GM18502 (cell line): Measurements from ENCODE around the gene FUT1.
A peak's percentile ranks its signal among the peaks of the same experiment; 100 is the strongest.
"Not testable (repeated sequence)": the region's sequence is repeated elsewhere in the genome, so short reads cannot be mapped to it uniquely, and the experiment has no call there.

Experiments used
- ATAC-seq: cut with Tn5 transposase; IDR thresholded peaks from one replicate; pipeline ENCODE4 v1.9.1; 2021; ENCODE audit warnings: mild to moderate bottlenecking; ENCODE audit not compliant: unreplicated experiment, poor library complexity

FUT1 gene

DNA sequence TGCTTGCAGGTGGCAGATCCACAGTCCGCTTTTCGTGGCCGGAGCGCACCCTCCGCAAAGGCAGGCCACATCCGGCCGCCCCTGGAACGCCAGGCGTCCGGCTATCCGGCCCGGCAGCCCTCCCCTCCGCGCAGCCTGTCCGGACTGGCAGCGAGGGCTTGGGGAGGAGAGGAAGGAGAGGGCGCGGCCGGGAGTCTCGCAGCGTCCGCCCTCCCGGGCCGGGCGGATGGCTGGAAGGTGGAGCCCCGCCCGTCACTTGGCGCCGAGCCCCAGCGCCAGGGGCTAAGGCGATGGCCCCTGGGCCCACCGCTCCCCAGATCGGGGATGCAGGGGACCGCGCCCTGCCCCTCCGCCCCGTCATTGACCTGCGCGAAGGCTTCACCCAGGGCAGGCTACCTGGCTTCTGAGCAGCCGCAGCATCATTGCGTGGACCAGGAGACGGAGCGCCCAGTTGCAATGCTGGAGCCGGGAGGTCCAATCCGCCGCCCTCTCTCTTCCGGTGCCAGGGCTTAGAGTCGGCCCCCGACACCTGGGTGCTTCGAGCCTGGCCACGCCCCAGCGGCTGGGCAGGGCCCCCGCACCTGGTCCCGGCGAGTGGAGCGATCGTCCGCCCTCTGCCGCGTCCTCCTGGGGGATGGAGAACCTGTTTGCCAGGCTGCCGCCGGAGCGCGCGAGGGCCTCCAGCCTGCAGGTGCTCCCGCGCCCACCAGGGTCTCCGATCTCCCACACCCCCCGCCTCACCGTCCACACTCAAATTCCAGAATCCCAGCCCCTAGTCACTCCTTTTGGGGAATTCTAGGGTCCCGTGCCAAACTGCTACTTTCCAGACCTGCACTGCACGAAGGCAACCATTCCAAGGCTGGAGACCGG, at the start of gene FUT1:
Gene FUT1 (minus strand): TSS at position 146 of the 870 bp plus-strand sequence. CDS start 1,360 bp downstream, outside the sequence.
- ATAC-seq, result no peak

DNA sequence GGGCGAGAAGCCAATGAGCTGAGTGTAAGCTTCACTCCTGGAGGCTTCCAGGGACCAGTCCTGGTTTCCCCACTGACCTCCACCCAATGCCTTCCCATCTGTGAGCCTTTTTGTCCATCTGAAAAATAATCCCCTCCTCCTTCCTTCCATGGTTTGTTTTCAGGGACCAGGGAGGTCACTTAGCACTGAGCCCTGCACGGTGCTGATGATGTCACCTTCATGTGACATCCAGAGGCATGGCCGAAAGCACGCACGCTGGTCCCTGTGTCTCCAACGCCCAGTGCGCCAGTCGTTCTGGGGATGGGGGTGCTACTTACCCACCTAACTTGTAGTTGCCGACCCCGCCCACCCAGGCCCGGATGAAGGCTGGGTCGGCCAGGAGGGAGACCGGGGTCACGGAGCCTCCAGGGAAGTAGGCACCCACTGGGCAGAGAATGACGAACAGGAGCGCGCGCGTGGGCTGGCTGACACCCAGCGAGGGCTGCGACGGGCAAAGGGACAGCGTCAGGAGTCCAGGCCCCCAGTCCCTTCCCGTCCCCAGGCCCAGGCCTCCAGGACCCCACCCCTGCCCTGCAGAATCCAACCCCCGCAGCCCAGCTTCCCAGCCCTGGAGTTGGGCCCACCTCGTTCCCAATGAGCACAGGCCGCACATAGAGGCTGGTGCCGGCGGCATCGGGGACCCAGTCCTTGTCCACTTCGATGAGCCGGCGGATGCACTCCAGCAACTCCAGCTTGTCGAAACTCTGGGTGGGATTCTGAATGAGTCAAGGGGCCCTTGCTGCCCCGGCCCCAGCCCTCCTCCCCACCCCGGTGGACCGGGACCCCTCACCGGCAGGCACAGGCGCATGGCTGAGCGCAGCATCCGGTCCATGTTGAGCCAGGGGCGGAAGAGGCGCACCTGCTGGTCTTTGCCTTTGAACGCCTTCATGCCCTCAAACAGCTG, 47.2 kb upstream of the FUT1 start:
- ATAC-seq, result no peak

DNA sequence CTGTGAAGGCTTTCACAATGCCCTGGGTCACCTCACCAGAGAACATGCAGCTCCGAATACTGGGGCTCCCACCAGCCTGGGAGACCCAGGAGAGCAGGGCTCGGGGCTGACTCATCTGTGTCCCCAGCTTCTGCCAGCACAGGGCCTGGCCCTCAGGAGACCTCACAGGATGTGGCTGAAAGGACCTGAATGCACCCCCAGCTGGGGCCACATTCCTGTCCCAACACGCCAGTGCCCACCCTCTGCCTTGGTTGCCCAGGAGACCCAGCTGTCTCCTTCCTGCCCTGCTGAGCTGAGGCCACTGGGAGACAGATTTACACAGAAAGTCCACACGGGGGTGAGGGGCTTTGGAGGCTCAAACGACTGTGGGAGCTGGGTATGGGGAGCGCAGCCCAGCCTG, 46.5 kb upstream of the FUT1 start:
- no peak for ATAC-seq

DNA sequence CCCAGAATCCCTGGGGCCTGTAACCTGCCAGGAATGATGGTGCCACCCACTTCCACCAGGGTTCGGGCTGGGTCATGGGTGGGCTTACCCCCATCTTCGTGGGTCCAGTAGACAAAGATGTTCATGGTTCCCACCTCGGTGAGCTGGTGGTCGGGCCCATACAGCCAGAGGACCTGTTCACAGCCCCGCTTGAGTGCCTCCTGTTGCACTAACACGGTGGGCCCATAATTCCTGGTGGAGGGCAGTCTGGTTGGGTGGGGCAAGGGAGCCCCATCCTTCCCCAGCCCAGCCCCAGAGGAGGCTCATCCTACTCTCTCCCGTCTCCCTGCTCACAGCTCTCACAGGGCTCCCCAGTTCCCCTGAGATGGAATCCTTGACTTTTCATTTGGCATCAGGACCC, 44.7 kb upstream of the FUT1 start:
- ATAC-seq, result no peak

DNA sequence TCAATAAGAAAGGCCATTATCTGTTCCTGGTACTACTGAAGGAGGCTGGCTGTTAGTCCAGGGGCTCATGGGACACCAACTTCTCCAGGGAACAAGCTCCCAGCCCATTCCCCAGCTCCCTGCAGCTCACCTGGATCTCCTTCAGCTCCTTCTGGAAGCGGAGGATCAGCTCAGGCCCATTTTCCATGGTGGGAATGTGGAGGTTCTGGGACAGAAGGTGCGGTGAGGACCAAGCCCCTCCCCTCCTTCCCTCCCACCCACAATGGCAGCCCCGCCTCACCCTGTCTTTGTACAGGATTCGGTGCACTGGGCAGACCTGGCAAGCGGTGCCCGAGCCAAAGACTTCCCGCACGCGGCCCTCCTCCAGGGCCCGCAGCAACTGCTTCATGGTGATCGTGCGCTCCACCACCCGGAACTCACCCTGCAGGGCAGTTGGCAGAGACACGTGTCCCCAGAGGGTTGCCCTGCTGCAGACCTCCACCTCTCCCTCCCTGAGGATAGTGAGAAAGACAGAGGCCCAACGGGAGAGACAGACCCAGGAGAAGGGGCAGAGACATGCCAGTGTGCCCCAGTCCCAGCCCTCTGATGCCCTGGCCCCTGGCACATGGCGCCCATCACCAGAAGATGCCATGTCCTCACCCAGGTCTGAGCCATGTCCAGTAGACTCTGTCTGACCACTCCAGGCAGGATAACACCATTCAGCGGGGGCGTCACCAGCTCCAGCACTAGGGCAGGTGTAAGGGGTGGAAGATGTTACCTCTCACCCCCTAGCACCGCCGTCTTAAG, 44.0 kb upstream of the FUT1 start:
- no peak for ATAC-seq

DNA sequence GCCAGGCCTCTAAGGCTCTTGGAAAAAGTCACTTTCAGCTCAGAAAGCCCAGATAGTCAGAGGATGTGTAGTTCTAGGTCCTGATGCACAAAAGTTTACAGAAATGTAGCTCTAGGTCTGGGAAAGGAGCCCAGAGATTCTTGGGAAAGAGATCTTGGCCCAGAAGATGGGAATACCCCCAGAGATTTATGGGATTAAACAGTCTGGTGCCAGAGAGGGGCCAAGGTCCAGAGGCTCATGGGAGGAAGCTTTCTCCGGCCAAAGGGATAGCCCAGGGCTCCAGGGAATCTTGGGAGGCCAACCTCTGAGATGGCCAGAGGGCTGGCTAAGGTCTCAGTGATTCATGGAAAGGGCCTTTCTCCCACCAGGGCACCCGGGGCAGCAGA, 43.2 kb upstream of the FUT1 start:
- no peak for ATAC-seq

DNA sequence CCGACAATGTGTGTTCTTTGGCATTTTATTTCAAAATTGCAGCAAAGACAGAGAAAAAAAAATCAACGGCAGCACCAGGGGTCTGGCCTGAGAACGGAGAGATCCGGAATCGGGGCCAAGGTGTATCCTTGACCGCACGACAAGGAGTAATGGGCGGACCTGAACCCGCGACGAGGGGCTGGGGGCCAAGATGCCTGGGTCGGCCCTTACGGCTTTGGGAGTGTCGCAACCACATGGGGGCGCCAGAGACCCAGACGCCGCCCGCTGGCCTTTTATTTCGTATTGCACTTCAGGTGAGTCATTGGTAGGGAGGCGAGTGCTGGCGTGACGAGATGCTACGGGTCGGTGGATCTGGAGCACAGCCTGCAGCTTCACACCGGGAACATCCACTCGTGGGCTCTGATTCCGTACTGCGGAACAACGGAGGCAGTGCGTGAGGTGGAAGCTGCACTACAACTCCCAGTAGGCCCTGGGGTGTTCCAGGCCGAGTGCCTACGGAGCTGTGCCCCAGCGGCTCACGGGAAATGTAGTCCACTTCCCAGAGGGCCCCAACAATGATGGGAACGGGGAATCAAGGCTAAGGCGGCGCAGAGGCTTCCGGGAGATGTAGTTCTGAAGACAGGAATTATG, 42.7 kb upstream of the FUT1 start:
- ATAC-seq, result peak; percentile 77

DNA sequence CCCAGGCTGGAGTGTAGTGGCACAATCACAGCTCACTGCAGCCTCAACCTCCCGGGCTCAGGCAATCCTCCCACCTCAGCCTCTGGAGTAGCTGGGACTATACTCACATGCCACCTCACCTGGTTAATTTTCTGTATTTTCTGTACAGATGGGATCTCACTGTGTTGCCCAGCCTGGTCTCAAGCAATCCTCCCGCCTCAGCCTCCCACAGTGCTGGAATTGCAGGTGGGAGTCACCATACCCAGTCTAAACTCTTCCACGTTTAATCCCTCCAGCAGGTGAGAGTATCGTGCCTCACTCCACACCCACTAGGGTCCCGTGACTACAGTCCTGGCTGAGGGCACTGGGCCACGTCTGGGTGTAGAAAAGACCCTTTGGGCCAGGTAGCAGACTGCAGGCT, 41.9 kb upstream of the FUT1 start:
- no peak for ATAC-seq

DNA sequence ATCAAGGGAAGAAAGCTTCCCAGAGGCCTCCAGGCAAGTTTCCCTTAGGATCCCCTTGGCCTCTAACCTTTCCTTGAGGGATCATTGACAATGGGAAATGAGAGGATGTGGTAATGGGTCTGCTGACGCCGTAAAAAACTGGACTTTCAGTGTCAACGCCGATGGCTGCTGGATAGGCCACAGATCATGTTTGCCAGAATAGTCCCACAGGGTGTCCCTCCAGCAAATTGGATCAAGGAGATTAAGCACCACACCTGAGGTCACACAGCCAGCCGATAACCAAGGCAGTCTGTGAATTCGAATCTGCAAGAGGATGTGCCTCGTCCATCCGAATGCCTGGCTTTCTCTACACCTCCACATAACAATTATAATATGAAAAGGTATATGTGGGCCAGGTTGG, 40.8 kb upstream of the FUT1 start:
- ATAC-seq, result no peak

DNA sequence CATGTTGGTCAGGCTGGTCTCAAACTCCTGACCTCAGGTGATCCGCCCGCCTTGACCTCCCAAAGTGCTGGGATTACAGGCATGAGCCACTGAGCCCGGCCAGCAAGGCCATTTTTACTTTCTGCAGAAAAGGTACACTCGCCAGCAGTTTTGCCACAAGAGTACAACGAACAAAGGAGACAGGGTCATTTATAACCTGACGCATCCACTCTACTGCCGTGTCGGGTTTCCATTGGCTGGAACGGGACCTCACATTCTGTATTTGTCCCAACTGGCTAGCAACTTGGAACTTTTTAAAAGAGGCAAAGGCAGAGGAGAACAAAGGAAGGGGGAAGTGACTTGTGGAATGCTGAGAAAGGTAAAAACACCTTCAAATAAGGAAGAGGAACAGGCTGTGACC, 34.9 kb upstream of the FUT1 start:
- ATAC-seq, result not testable (repeated sequence)

DNA sequence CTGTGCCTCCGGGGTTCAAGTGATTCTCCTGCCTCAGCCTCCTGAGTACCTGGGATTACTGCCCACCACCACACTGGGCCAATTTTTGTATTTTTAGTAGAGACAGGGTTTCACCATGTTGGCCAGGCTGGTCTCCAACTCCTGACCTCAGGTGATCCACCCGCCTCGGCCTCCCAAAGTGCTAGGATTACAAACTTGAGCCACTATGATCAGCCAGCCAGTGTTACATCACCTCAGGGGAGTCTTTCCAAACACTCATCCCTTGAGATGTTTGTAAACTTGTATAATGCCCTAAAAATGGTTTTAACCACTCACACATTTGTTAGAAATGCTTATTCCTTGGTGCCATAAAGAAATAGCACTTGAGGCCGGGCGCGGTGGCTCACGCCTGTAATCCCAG, 34.0 kb upstream of the FUT1 start:
- ATAC-seq, result not testable (repeated sequence)

DNA sequence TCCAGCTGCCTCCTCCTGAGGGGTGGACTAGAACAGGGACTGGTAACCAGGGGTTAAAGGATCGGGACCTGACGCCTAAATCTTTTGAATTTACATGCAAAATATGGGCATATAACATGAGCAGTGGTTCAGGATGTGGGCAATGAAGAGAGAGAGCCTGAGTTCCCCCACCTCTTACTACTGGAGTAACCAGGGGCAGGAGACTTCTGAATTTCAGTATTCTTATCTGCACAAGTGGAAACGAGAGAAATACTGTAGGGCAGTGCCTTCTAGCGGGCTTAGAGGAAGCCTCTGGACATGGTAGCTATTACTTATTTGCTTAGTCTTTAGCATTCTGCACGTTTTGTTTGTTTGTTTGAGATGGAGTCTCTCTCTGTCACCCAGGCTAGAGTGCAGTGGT, 32.1 kb upstream of the FUT1 start:
- ATAC-seq, result no peak

DNA sequence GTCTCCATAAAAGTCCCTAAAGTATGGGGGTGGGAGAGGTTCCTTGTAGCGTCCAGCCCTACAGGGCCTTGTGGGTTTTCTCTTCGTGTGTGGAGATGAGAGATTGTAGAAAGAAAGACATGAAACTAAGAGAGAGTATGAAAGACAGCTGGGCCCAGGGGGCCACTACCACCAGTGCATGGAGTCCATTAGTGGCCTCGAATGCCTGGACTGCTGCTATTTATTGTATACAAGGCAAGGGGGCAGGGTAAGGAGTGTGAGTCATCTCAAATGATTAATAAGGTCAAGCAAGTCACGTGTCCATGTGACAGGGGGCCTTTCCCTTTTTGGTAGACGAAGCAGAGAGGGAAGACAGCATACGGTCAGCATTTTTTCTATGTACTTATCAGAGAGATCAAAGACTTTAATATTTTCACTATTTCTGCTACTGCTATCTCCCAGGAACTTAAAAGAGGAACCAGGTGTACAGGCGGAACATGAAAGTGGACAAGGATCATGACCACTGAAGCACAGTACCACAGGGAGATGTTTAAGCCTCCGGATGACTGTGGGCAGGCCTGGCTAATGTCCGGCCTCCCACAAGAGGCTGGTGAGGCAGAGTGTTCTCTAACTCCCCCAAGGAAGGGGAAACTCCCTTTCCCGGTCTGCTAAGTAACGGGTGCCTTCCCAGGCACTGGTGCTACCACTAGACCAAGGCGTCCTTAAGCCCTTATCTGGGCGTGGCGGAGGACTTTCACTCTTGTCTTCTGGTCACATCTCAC, 28.4 kb upstream of the FUT1 start:
- no peak for ATAC-seq

DNA sequence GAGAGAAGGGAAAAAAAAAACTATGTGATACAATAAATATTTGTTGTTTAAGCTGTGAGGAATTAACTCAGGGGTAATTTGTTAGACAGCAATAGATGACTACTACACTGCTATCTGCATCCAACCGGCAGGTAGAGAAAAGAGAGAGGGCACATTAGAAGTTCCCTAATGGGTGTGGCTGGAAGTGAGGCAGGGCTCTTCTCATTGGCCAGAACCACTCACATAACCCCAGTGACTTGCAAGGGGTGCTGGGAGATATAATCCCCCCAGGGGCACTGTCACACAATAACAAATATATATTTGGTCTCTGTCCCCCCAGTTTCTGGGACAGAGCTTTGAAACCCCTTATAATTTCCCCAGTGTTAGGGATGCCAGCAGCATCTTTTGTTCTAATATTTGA, 27.2 kb upstream of the FUT1 start:
- no peak for ATAC-seq

DNA sequence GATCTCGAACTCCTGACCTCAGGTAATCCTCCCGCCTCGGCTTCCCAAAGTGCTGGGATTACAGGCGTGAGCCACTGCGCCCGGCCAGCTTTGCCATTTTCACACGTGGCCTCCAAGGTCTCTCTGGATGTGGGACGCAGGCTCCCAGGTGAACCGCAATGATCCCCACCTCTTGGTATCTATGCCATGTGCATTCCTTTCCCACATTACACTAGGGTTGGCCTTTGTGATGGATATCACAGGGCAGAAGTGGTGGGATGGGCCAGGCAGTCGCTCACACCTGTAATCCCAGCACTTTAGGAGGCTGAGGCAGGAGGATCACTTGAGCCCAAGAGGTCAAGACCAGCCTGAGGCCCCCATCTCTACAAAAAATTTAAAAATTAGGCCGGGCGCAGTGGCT, 25.3 kb upstream of the FUT1 start:
- no peak for ATAC-seq

DNA sequence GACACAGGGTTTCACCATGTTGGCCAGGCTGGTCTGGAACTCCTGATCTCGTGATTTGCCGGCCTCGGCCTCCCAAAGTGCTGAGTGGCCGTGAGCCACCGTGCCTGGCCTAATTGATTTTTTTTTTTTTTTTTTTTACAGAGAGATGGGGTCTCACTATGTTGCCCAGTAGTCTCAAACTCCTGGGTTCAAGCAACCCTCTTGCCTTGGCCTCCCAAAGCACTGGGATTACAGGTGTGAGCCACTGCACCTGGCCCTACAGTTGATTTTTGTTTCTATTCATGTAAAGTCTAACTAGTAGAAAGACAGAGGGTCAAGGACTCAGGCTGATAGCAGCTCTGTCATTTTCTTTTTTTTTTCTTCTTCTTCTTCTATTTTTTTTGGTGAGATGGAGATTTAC, 24.7 kb upstream of the FUT1 start:
- no peak for ATAC-seq

DNA sequence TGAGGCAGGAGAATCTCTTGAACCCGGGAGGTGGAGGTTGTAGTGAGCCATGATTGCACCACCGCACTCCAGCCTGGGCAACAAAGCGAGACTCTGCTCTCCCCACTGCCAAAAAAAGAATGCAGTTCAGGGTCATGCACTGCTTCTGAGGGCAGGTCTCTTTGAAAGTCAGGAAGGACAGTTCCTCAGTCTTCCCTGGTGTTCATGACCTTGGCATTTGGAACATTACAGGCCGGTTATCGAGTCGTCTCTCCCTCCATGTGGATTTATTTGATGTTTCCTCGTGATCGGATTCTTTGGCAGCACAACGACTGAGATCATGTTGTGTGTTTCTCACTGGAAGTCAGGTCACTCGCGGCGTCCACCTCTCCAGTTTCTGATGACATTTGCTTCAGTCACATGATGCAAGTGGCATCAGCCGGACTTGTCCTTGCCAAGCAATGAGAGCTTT, 20.1 kb upstream of the FUT1 start:
- no peak for ATAC-seq

DNA sequence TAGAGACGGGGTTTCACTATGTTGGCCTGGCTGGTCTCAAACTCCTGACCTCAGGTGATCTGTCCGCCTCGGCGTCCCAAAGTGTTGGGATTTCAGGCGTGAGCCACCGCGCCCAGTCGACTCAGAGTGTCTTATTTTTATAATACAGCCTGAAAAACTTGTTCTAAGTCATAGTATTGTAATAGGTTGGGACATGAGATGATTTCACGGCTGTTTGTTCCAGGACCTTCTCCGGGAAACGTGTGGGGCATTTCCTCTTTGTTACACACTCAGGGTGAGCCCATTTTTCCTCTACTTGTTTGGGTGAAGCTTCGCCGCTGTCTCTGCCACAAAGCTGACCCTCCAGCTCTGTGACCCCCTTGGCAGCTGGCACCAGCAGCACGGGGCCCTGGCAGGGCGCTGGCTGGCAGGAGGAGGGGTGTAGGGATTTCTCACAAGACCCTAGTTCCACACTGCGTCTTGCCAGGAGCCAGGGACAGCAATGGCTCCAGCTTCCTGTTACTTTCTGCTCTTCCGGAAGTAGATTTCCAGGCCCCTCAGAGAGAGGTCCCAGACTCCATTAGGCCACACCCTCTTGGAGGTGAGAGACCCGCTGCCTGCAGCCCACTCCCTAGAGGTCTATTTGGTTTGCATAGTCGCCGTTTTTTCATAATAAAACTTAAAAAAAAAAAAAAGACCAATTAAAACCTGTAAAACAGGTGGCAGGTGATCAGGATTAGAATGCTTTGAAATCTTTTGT, 18.5 kb upstream of the FUT1 start:
- no peak for ATAC-seq

DNA sequence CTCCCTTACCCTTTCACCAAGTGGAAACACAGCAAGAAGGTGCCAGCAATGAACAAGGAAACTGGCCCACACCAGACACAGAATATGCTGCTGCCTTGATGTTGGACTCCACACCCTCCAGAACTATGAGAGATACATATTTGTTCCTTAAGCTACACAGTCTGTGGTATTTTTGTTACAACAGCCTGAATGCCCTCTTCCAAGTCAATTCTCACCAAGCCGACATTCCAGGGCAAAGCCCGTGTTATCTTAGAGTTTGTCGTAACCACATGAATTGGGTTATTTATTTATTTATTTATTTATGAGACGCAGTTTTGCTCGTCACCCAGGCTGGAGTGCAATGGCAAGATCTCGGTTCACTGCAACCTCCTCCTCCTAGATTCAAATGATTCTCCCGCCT, 17.8 kb upstream of the FUT1 start:
- ATAC-seq, result no peak
